Liver (tissue), 9 donors: Measurements from ENCODE around the gene IGSF8. TPM values are rescaled to one million over a fixed set of nuclear protein-coding genes. Genes with fewer than 3 reads are reported as not detected.

Source experiments
- DNase-seq: peaks from one replicate; pipeline ENCODE4 v3.0.0-alpha.2; 2017; ENCODE audit warnings: low spot score
- H3K27ac ChIP-seq, 2 donors: one replicate each; pipeline ENCODE4 v1.7.0; 2013; ENCODE audit warnings: inconsistent platforms in 2 of 2, low read length in 2 of 2, control low read depth in 1 of 2, low read depth in 1 of 2, mild to moderate bottlenecking in 1 of 2
- H3K27me3 ChIP-seq, 4 donors: one replicate each; pipeline versions ENCODE4 v1.6.1 to v1.7.0; 2013; ENCODE audit warnings: low read length in 3 of 4, inconsistent platforms in 1 of 4, mild to moderate bottlenecking in 1 of 4, moderate library complexity in 1 of 4; ENCODE audit not compliant: control insufficient read depth in 4 of 4, insufficient read depth in 4 of 4
- H3K36me3 ChIP-seq, 4 donors: one replicate each; pipeline versions ENCODE4 v1.6.1 to v1.7.0; 2013; ENCODE audit warnings: low read length in 3 of 4, mild to moderate bottlenecking in 3 of 4, low read depth in 1 of 4, moderate library complexity in 1 of 4; ENCODE audit not compliant: control insufficient read depth in 4 of 4, insufficient read depth in 3 of 4
- H3K4me1 ChIP-seq, 4 donors: one replicate each; pipeline versions ENCODE4 v1.6.1 to v1.7.0; 2013; ENCODE audit warnings: low read length in 3 of 4, mild to moderate bottlenecking in 3 of 4, moderate library complexity in 1 of 4; ENCODE audit not compliant: control insufficient read depth in 4 of 4, insufficient read depth in 4 of 4
- H3K4me3 ChIP-seq, 3 donors: one replicate each; pipeline versions ENCODE4 v1.6.1 to v1.7.0; 2013; ENCODE audit warnings: low read length in 3 of 3, control low read depth in 1 of 3, low read depth in 1 of 3, mild to moderate bottlenecking in 1 of 3
- H3K9ac ChIP-seq, 2 donors: one replicate each; pipeline ENCODE4 v1.7.0; 2013; ENCODE audit warnings: low read length in 2 of 2, mild to moderate bottlenecking in 2 of 2, moderate library complexity in 2 of 2, control low read depth in 1 of 2, low read depth in 1 of 2
- H3K9me3 ChIP-seq, 4 donors: one replicate each; pipeline versions ENCODE4 v1.6.1 to v1.7.0; 2013; ENCODE audit warnings: low read length in 3 of 4; ENCODE audit not compliant: control insufficient read depth in 4 of 4
- EGR1 ChIP-seq, 2 donors: IDR thresholded peaks; 2 replicates each; pipeline ENCODE4 v1.6.1; 2016 to 2018; ENCODE audit warnings: antibody characterized with exemption in 2 of 2, low read depth in 2 of 2
- FOXA1 ChIP-seq: IDR thresholded peaks from 2 replicates; pipeline ENCODE4 v1.6.1; 2016; ENCODE audit warnings: antibody characterized with exemption
- FOXA2 ChIP-seq: IDR thresholded peaks from 2 replicates; pipeline ENCODE4 v1.6.1; 2016; ENCODE audit warnings: antibody characterized with exemption
- GABPA ChIP-seq, 2 donors: IDR thresholded peaks in 1 of 2; conservative IDR thresholded peaks in 1 of 2; 2 replicates each; pipeline ENCODE4 v1.6.1; 2016; ENCODE audit warnings: antibody characterized with exemption in 2 of 2, mild to moderate bottlenecking in 1 of 2, moderate library complexity in 1 of 2
- HNF4A ChIP-seq, 2 donors: conservative IDR thresholded peaks; 2 replicates each; pipeline ENCODE4 v1.6.1; 2016; ENCODE audit warnings: antibody characterized with exemption in 2 of 2, mild to moderate bottlenecking in 2 of 2
- JUND ChIP-seq, 2 donors: IDR thresholded peaks; 2 replicates each; pipeline ENCODE4 v1.6.1; 2016; ENCODE audit warnings: antibody characterized with exemption in 2 of 2
- NR2F2 ChIP-seq: IDR thresholded peaks from 2 replicates; pipeline ENCODE4 v1.6.1; 2016; ENCODE audit warnings: antibody characterized with exemption
- RXRA ChIP-seq, 2 donors: IDR thresholded peaks; 2 replicates each; pipeline ENCODE4 v1.6.1; 2017 to 2018; ENCODE audit warnings: antibody characterized with exemption in 2 of 2, mild to moderate bottlenecking in 1 of 2
- YY1 ChIP-seq: IDR thresholded peaks from 2 replicates; pipeline ENCODE4 v1.6.1; 2016; ENCODE audit warnings: antibody characterized with exemption, mild to moderate bottlenecking
- WGBS: extraction: QIAGEN DNeasy Blood & Tissue Kit; methylation state at CpG from one replicate; pipeline ENCODE4 v1.1.7; 2013; 5-methylcytosine and 5-hydroxymethylcytosine counted together
- polyA plus RNA-seq, 2 donors: library from polyadenylated mRNA; stranded (reverse) in 1 of 2; unstranded in 1 of 2; fragments of 200-250 nt in 1 of 2; fragments of >200 nt in 1 of 2; fragmentation: Nextera tagmentation in 1 of 2; extraction: Ambion mirVana in 1 of 2; gene quantifications; one replicate each; pipeline versions ENCODE4 v1.2.1 to v1.2.3, GENCODE V29; 2013 to 2015
- total RNA-seq, 2 donors: library from RNA; depleted of rRNA; stranded (reverse); fragments of >200 nt; gene quantifications; one replicate each; pipeline ENCODE4 v1.2.3, GENCODE V29; 2014
- TF ChIP-seq, protein P1 (sequence below): IDR thresholded peaks from 2 replicates; pipeline ENCODE4 v1.6.1; 2016; ENCODE audit warnings: antibody characterized with exemption
- TF ChIP-seq, protein P2 (sequence below): IDR thresholded peaks from 2 replicates; pipeline ENCODE4 v1.6.1; 2016; ENCODE audit warnings: antibody characterized with exemption
- TF ChIP-seq, protein P3 (sequence below): IDR thresholded peaks from 2 replicates; pipeline ENCODE4 v1.6.1; 2016; ENCODE audit warnings: antibody characterized with exemption
- TF ChIP-seq, protein P4 (sequence below): fragments of 150-350 bp; IDR thresholded peaks from 2 replicates; pipeline ENCODE4 v1.5.1; 2017; ENCODE audit warnings: improper control_type of control experiment, low read depth, low read length; ENCODE audit not compliant: missing input control
- TF ChIP-seq, protein P5 (sequence below): IDR thresholded peaks from 2 replicates; pipeline ENCODE4 v1.6.1; 2016; ENCODE audit warnings: antibody characterized with exemption, mild to moderate bottlenecking
- donor health status: healthy.
- donor health status: healthy.
- donor health status: healthy.
- donor health status: healthy.
- donor health status: healthy.

Gene IGSF8
- total and polyA plus RNA-seq, 4 donors: 9.8 to 24.3 (median 20.3) TPM

DNA sequence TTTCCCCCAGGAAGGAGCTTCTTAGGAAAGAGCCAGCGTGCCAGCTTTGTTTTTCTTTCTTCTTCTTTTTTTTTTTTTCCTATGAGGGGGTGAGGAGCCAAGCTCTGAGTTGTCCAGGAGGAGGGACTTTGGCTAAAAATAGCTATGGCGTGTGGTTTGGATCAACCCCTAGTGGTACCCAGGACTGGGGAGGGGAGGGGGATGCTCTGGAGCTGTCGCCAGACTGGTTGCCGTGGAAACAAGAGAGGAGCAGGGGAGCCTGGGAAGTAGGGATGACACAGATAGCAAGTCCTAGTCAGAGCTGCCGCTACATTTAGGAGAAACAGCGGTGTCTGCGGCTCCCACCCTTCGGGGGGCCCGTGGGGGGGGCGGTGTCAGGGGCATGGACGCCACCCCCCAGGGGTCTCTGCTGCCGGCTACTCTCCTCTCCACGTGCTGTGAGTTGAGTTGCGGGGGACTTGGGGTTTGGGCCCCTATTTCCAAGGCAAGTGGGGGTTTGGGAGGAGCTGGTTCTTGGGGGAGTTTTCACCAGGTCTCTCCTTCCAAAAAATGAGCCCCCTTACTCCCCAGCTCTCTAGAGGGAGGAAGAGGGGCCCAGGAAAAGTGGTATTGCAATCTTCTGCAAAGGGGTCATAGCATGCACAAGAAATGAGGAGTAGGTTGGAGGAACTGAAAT lies 17.0 kb downstream of the IGSF8 start, which contains the start of gene KCNJ9:
KCNJ9 (plus strand) TSS at position 278 of the 676 bp plus-strand sequence. CDS start 2,493 bp downstream, outside the sequence.
- WGBS: 23% methylated on average over 14 of the region's 14 CpGs
- no peaks in the 10 kb centered on the region for H3K9me3 ChIP-seq
- peaks cover 0 to 9% (median 5%) of the 10 kb centered on the region in 4 donors for H3K4me1 ChIP-seq
- no peak within 1 kb of the TSS for H3K9ac ChIP-seq
- no peak for DNase-seq
- H3K27me3 ChIP-seq: peaks cover 0 to 8% (median 3%) of the 10 kb centered on the region in 4 donors
- no peak for TF ChIP-seq EGR1 (IDR thresholded peaks at IDR 0.05; ENCODE audit: low read depth in 2 of 2)
- no peak for TF ChIP-seq RXRA (IDR thresholded peaks at IDR 0.05)
- no peak for TF ChIP-seq FOXA2
- no peak for TF ChIP-seq GABPA (IDR thresholded peaks at IDR 0.05 in 1 of 2, conservative IDR thresholded peaks at IDR 0.05 in 1 of 2)
- TF ChIP-seq, protein P1, sequence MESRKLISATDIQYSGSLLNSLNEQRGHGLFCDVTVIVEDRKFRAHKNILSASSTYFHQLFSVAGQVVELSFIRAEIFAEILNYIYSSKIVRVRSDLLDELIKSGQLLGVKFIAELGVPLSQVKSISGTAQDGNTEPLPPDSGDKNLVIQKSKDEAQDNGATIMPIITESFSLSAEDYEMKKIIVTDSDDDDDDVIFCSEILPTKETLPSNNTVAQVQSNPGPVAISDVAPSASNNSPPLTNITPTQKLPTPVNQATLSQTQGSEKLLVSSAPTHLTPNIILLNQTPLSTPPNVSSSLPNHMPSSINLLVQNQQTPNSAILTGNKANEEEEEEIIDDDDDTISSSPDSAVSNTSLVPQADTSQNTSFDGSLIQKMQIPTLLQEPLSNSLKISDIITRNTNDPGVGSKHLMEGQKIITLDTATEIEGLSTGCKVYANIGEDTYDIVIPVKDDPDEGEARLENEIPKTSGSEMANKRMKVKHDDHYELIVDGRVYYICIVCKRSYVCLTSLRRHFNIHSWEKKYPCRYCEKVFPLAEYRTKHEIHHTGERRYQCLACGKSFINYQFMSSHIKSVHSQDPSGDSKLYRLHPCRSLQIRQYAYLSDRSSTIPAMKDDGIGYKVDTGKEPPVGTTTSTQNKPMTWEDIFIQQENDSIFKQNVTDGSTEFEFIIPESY: no peak
- TF ChIP-seq, protein P2, sequence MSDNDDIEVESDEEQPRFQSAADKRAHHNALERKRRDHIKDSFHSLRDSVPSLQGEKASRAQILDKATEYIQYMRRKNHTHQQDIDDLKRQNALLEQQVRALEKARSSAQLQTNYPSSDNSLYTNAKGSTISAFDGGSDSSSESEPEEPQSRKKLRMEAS: no peak
- TF ChIP-seq, protein P3, sequence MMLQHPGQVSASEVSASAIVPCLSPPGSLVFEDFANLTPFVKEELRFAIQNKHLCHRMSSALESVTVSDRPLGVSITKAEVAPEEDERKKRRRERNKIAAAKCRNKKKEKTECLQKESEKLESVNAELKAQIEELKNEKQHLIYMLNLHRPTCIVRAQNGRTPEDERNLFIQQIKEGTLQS: no peak
- no peak for TF ChIP-seq FOXA1
- no peak for TF ChIP-seq HNF4A (conservative IDR thresholded peaks at IDR 0.05)
- no peak for TF ChIP-seq YY1
- TF ChIP-seq, protein P4, sequence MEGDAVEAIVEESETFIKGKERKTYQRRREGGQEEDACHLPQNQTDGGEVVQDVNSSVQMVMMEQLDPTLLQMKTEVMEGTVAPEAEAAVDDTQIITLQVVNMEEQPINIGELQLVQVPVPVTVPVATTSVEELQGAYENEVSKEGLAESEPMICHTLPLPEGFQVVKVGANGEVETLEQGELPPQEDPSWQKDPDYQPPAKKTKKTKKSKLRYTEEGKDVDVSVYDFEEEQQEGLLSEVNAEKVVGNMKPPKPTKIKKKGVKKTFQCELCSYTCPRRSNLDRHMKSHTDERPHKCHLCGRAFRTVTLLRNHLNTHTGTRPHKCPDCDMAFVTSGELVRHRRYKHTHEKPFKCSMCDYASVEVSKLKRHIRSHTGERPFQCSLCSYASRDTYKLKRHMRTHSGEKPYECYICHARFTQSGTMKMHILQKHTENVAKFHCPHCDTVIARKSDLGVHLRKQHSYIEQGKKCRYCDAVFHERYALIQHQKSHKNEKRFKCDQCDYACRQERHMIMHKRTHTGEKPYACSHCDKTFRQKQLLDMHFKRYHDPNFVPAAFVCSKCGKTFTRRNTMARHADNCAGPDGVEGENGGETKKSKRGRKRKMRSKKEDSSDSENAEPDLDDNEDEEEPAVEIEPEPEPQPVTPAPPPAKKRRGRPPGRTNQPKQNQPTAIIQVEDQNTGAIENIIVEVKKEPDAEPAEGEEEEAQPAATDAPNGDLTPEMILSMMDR: no peak
- TF ChIP-seq JUND (IDR thresholded peaks at IDR 0.05): no peak
- TF ChIP-seq, protein P5, sequence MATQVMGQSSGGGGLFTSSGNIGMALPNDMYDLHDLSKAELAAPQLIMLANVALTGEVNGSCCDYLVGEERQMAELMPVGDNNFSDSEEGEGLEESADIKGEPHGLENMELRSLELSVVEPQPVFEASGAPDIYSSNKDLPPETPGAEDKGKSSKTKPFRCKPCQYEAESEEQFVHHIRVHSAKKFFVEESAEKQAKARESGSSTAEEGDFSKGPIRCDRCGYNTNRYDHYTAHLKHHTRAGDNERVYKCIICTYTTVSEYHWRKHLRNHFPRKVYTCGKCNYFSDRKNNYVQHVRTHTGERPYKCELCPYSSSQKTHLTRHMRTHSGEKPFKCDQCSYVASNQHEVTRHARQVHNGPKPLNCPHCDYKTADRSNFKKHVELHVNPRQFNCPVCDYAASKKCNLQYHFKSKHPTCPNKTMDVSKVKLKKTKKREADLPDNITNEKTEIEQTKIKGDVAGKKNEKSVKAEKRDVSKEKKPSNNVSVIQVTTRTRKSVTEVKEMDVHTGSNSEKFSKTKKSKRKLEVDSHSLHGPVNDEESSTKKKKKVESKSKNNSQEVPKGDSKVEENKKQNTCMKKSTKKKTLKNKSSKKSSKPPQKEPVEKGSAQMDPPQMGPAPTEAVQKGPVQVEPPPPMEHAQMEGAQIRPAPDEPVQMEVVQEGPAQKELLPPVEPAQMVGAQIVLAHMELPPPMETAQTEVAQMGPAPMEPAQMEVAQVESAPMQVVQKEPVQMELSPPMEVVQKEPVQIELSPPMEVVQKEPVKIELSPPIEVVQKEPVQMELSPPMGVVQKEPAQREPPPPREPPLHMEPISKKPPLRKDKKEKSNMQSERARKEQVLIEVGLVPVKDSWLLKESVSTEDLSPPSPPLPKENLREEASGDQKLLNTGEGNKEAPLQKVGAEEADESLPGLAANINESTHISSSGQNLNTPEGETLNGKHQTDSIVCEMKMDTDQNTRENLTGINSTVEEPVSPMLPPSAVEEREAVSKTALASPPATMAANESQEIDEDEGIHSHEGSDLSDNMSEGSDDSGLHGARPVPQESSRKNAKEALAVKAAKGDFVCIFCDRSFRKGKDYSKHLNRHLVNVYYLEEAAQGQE: no peak
- no peak for TF ChIP-seq NR2F2
- no peak within 1 kb of the TSS for H3K4me3 ChIP-seq
- no peak within 1 kb of the TSS for H3K27ac ChIP-seq
- H3K36me3 ChIP-seq: no peaks in the 10 kb centered on the region
